ENCODE measurements around the gene TMEM11.

TMEM11 gene

GRCh38 chr17:21214015-21214776 is at the start of gene TMEM11:
TMEM11 (minus strand) TSS chr17:21214161; CDS start chr17:21214152, 9 bp downstream.
- ATAC-seq = peak; percentile 92 to 95

- no peak for ATAC-seq
These were observed 49.4 kb upstream of the TMEM11 start for GRCh38 chr17:21263376-21263775.

- ATAC-seq = no peak
These were observed 48.5 kb upstream of the TMEM11 start for GRCh38 chr17:21262259-21262993.

GRCh38 chr17:21258593-21258992 is 44.6 kb upstream of the TMEM11 start:
- no peak for ATAC-seq

GRCh38 chr17:21253646-21254441 is 39.9 kb upstream of the TMEM11 start:
- ATAC-seq = no peak

GRCh38 chr17:21252796-21253645 is 39.1 kb upstream of the TMEM11 start, which contains the start of gene NATD1:
NATD1 (minus strand) TSS chr17:21253410; CDS start chr17:21253264, 146 bp downstream.
- ATAC-seq = peak; percentile 87 to 88

- no peak for ATAC-seq
These were observed 38.4 kb upstream of the TMEM11 start for GRCh38 chr17:21252289-21252795.

- no peak for ATAC-seq
These were observed 37.5 kb upstream of the TMEM11 start for GRCh38 chr17:21251337-21252010.

- ATAC-seq = no peak
These were observed 36.9 kb upstream of the TMEM11 start for GRCh38 chr17:21250854-21251253.

- ATAC-seq = no peak
These were observed 36.2 kb upstream of the TMEM11 start for GRCh38 chr17:21249920-21250703.

- ATAC-seq = no peak
These were observed 35.3 kb upstream of the TMEM11 start for GRCh38 chr17:21249086-21249795.

GRCh38 chr17:21248500-21248899 is 34.5 kb upstream of the TMEM11 start:
- ATAC-seq = no peak

- ATAC-seq = no peak
These were observed 33.7 kb upstream of the TMEM11 start for GRCh38 chr17:21247552-21248258.

GRCh38 chr17:21246698-21247097 is 32.7 kb upstream of the TMEM11 start:
- no peak for ATAC-seq

GRCh38 chr17:21245639-21246084 is 31.7 kb upstream of the TMEM11 start:
- no peak for ATAC-seq

GRCh38 chr17:21243516-21244303 is 29.7 kb upstream of the TMEM11 start:
- no peak for ATAC-seq

- no peak for ATAC-seq
These were observed 29.0 kb upstream of the TMEM11 start for GRCh38 chr17:21242780-21243515.
